HEK293T (cell line): Measurements from ENCODE around the gene CT83.

Source experiments
- CTCF ChIA-PET: fragments of 350-600 bp; formaldehyde crosslinking; extraction: SDS; loops from one replicate; lab custom pipeline; 2021; ENCODE audit warnings: antibody characterized with exemption, inconsistent platforms; lab: Yijun Ruan, JAX
- POLR2A ChIA-PET: fragments of 350-600 bp; formaldehyde crosslinking; extraction: SDS; loops from one replicate; lab custom pipeline; 2020; ENCODE audit warnings: antibody characterized with exemption, inconsistent platforms; lab: Yijun Ruan, JAX
- DNase-seq: peaks from one replicate; pipeline ENCODE4 v3.0.0; 2012; ENCODE audit warnings: mixed read lengths; ENCODE audit errors: extremely low spot score
- ARNT ChIP-seq: fragments of 450-650 bp; IDR thresholded peaks from 2 replicates; pipeline ENCODE4 v1.6.1; 2017; ENCODE audit warnings: mild to moderate bottlenecking
- BHLHE40 ChIP-seq: fragments of 450-650 bp; IDR thresholded peaks from 2 replicates; pipeline ENCODE4 v1.6.1; 2016; ENCODE audit warnings: mild to moderate bottlenecking, moderate library complexity, borderline replicate concordance
- CTBP1 ChIP-seq: fragments of 450-650 bp; IDR thresholded peaks from 2 replicates; pipeline ENCODE4 v1.6.1; 2016; ENCODE audit warnings: borderline replicate concordance
- ELF4 ChIP-seq: fragments of 450-650 bp; IDR thresholded peaks from 2 replicates; pipeline ENCODE4 v1.6.1; 2017; ENCODE audit warnings: antibody characterized with exemption
- FOXA1 ChIP-seq: fragments of 450-650 bp; IDR thresholded peaks from 2 replicates; pipeline ENCODE4 v1.6.1; 2016; ENCODE audit warnings: mild to moderate bottlenecking
- FOXK2 ChIP-seq: fragments of 450-650 bp; IDR thresholded peaks from 2 replicates; pipeline ENCODE4 v1.6.1; 2016; ENCODE audit warnings: mild to moderate bottlenecking
- FOXM1 ChIP-seq: fragments of 450-650 bp; IDR thresholded peaks from 2 replicates; pipeline ENCODE4 v1.6.1; 2017; ENCODE audit warnings: mild to moderate bottlenecking, borderline replicate concordance
- HDGF ChIP-seq: fragments of 450-650 bp; IDR thresholded peaks from 2 replicates; pipeline ENCODE4 v1.6.1; 2017; ENCODE audit warnings: antibody characterized with exemption, borderline replicate concordance
- L3MBTL2 ChIP-seq: fragments of 450-650 bp; conservative IDR thresholded peaks from 2 replicates; pipeline ENCODE4 v1.6.1; 2016; ENCODE audit warnings: mild to moderate bottlenecking
- LEF1 ChIP-seq: fragments of 450-650 bp; IDR thresholded peaks from 2 replicates; pipeline ENCODE4 v1.6.1; 2017; ENCODE audit warnings: mild to moderate bottlenecking, borderline replicate concordance
- NFRKB ChIP-seq: fragments of 450-650 bp; IDR thresholded peaks from 2 replicates; pipeline ENCODE4 v1.6.1; 2016; ENCODE audit warnings: mild to moderate bottlenecking, moderate library complexity
- SP1 ChIP-seq: fragments of 450-650 bp; IDR thresholded peaks from 2 replicates; pipeline ENCODE4 v1.6.1; 2017
- SUZ12 ChIP-seq: fragments of 450-650 bp; IDR thresholded peaks from 2 replicates; pipeline ENCODE4 v1.6.1; 2016; ENCODE audit warnings: mild to moderate bottlenecking
- TARDBP ChIP-seq: fragments of 450-650 bp; IDR thresholded peaks from 2 replicates; pipeline ENCODE4 v1.6.1; 2016
- ZNF384 ChIP-seq: fragments of 450-650 bp; IDR thresholded peaks from 2 replicates; pipeline ENCODE4 v1.6.1; 2016
- TF ChIP-seq, protein P1 (sequence below): fragments of 450-650 bp; IDR thresholded peaks from 2 replicates; pipeline ENCODE4 v1.6.1; 2016

Gene CT83

DNA sequence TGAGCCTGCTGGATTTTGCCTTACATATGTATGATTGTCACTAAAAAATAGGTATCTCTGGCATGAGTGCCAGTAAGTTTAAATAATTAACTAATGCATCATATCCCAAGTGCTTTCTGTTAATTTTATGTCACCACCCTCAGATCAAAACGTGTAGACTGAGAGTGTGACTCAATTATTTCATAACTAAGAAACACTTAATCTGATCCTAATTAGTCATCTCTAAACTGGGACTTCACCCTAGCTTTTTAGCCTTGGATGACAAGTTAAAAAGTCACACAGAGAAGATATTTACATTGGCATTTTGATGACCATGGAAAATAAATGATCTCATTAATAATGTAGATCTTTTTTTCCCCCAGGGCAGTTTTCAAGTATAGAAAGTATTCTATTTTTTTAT is 49.5 kb downstream of the CT83 start:
- no peak for TF ChIP-seq FOXK2
- TF ChIP-seq, protein P1, sequence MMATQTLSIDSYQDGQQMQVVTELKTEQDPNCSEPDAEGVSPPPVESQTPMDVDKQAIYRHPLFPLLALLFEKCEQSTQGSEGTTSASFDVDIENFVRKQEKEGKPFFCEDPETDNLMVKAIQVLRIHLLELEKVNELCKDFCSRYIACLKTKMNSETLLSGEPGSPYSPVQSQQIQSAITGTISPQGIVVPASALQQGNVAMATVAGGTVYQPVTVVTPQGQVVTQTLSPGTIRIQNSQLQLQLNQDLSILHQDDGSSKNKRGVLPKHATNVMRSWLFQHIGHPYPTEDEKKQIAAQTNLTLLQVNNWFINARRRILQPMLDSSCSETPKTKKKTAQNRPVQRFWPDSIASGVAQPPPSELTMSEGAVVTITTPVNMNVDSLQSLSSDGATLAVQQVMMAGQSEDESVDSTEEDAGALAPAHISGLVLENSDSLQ = no peak
- no peak for TF ChIP-seq SUZ12
- TF ChIP-seq FOXA1 = no peak
- TF ChIP-seq CTBP1 = no peak
- TF ChIP-seq LEF1 = no peak
- TF ChIP-seq TARDBP = no peak
- no peak for TF ChIP-seq L3MBTL2
- TF ChIP-seq ARNT = no peak
- no peak for TF ChIP-seq ELF4
- no peak for TF ChIP-seq BHLHE40
- no peak for TF ChIP-seq NFRKB
- TF ChIP-seq HDGF = no peak
- no peak for TF ChIP-seq SP1
- no peak for TF ChIP-seq FOXM1
- TF ChIP-seq ZNF384 = no peak
- POLR2A ChIA-PET = no interaction called here
- no peak for DNase-seq
- CTCF ChIA-PET = no interaction called here
